ENCODE measurements around the gene OR4D11. TPM values are rescaled to one million over a fixed set of nuclear protein-coding genes. Genes with fewer than 3 reads are reported as not detected.
"Not testable (repeated sequence)": the region's sequence is repeated elsewhere in the genome, so short reads cannot be mapped to it uniquely, and the experiment has no call there.

The OR4D11 gene
- total RNA-seq, 1 donor from 2014 or later = not detected

GRCh38 chr11:59511675-59512074 is 8.3 kb downstream of the OR4D11 start:
- no peaks in the 10 kb centered on the region for H3K4me1 ChIP-seq (ENCODE audit: control insufficient read depth in 3 of 3, insufficient read depth in 3 of 3, low read length in 3 of 3)
- H3K27me3 ChIP-seq (ENCODE audit: control insufficient read depth in 3 of 3, insufficient read depth in 3 of 3, low read length in 3 of 3) = no peaks in the 10 kb centered on the region
- no peak overlapping the region for H3K9ac ChIP-seq (ENCODE audit: low read depth in 1 of 3, low read length in 3 of 3)
- H3K9me3 ChIP-seq (ENCODE audit: control insufficient read depth in 3 of 3, low read length in 3 of 3) = no peaks in the 10 kb centered on the region
- no peaks in the 10 kb centered on the region for H3K36me3 ChIP-seq (ENCODE audit: control insufficient read depth in 3 of 3, insufficient read depth in 3 of 3, low read length in 3 of 3)
- H3K27ac ChIP-seq (ENCODE audit: low read depth, low read length) = no peak overlapping the region
- H3K4me3 ChIP-seq (ENCODE audit: low read length in 3 of 3) = no peak overlapping the region

DNA sequence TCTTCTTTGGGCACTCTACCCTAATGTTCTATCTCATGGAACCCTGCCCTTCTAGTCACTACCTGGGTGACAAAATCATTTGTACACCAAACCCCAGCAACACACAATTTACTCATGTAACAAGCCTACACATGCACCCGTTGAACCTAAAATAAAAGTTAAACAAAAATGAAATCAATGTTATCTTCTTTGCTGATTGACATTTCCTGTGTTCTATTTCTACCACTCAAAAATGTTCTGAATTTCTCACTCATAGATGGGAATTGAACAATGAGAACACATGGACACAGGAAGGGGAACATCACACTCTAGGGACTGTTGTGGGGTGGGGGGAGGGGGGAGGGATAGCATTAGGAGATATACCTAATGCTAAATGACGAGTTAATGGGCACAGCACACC is 16.8 kb downstream of the OR4D11 start:
- not testable (repeated sequence) for H3K36me3 ChIP-seq (ENCODE audit: control insufficient read depth in 3 of 3, insufficient read depth in 3 of 3, low read length in 3 of 3); H3K9me3 ChIP-seq (ENCODE audit: control insufficient read depth in 3 of 3, low read length in 3 of 3)

DNA sequence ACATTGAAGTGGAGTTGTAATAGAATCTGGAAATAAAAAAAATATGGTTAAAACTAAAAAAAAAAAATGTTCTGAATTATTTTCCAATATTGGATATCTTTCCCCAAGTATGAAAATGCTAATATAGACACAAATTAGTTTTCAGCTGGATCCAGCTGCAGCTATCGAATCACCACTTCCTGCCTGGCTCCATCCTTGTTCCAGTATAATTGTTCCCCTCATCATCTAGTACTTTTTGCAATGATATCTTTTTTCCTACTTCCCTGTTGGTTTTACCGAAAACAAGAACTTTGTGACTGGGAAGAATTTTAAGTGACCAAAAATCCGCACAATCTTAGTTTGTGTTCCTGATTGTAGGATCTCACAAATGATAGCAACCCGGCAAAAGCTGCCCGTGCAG is 17.4 kb downstream of the OR4D11 start:
- Histone ChIP-seq H3K9ac (ENCODE audit: low read depth in 1 of 3, low read length in 3 of 3) (no peak overlapping the region), H3K9me3 (ENCODE audit: control insufficient read depth in 3 of 3, low read length in 3 of 3) (no peaks in the 10 kb centered on the region), H3K27me3 (ENCODE audit: control insufficient read depth in 3 of 3, insufficient read depth in 3 of 3, low read length in 3 of 3) (no peaks in the 10 kb centered on the region), H3K36me3 (ENCODE audit: control insufficient read depth in 3 of 3, insufficient read depth in 3 of 3, low read length in 3 of 3) (no peaks in the 10 kb centered on the region), H3K4me3 (ENCODE audit: low read length in 3 of 3) (no peak overlapping the region), H3K4me1 (ENCODE audit: control insufficient read depth in 3 of 3, insufficient read depth in 3 of 3, low read length in 3 of 3) (no peaks in the 10 kb centered on the region), H3K27ac (ENCODE audit: low read depth, low read length) (no peak overlapping the region)

More for the DNA sequence above, 16.8 kb downstream of the OR4D11 start:
- not testable (repeated sequence) for H3K9ac ChIP-seq (ENCODE audit: low read depth in 1 of 3, low read length in 3 of 3); H3K27ac ChIP-seq (ENCODE audit: low read depth, low read length); H3K4me3 ChIP-seq (ENCODE audit: low read length in 3 of 3); H3K27me3 ChIP-seq (ENCODE audit: control insufficient read depth in 3 of 3, insufficient read depth in 3 of 3, low read length in 3 of 3); H3K4me1 ChIP-seq (ENCODE audit: control insufficient read depth in 3 of 3, insufficient read depth in 3 of 3, low read length in 3 of 3)

- Histone ChIP-seq H3K27me3 (ENCODE audit: control insufficient read depth in 3 of 3, insufficient read depth in 3 of 3, low read length in 3 of 3) (no peaks in the 10 kb centered on the region), H3K4me3 (ENCODE audit: low read length in 3 of 3) (no peak overlapping the region), H3K27ac (ENCODE audit: low read depth, low read length) (no peak overlapping the region), H3K9ac (ENCODE audit: low read depth in 1 of 3, low read length in 3 of 3) (no peak overlapping the region), H3K9me3 (ENCODE audit: control insufficient read depth in 3 of 3, low read length in 3 of 3) (no peaks in the 10 kb centered on the region), H3K4me1 (ENCODE audit: control insufficient read depth in 3 of 3, insufficient read depth in 3 of 3, low read length in 3 of 3) (no peaks in the 10 kb centered on the region), H3K36me3 (ENCODE audit: control insufficient read depth in 3 of 3, insufficient read depth in 3 of 3, low read length in 3 of 3) (no peaks in the 10 kb centered on the region)
Observed at GRCh38 chr11:59523541-59523940, 20.2 kb downstream of the OR4D11 start.

DNA sequence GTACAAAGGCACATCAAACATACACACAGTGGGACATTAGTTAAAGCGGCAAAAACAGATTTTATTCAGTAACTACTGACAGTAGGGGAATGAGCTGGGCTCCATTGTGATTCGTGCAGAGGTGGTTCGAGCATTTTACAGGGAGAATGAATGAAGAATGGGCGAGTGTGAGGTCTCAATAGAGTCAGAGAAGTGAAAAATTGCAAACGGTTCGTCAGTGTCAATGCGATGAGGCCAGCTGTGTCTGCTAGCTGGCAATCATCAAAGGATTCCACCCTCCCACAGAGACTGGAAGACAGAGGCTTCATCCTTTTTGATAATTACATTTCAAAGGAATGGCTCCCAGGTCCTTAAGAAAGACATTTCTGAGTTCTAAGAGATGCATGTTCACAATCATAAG is 25.3 kb downstream of the OR4D11 start:
- Histone ChIP-seq H3K4me1 (ENCODE audit: control insufficient read depth in 3 of 3, insufficient read depth in 3 of 3, low read length in 3 of 3) (no peaks in the 10 kb centered on the region), H3K9me3 (ENCODE audit: control insufficient read depth in 3 of 3, low read length in 3 of 3) (no peaks in the 10 kb centered on the region), H3K27ac (ENCODE audit: low read depth, low read length) (no peak overlapping the region), H3K36me3 (ENCODE audit: control insufficient read depth in 3 of 3, insufficient read depth in 3 of 3, low read length in 3 of 3) (no peaks in the 10 kb centered on the region), H3K9ac (ENCODE audit: low read depth in 1 of 3, low read length in 3 of 3) (no peak overlapping the region), H3K27me3 (ENCODE audit: control insufficient read depth in 3 of 3, insufficient read depth in 3 of 3, low read length in 3 of 3) (no peaks in the 10 kb centered on the region), H3K4me3 (ENCODE audit: low read length in 3 of 3) (no peak overlapping the region)

GRCh38 chr11:59532620-59533019 is 29.2 kb downstream of the OR4D11 start:
- Histone ChIP-seq H3K4me1 (ENCODE audit: control insufficient read depth in 3 of 3, insufficient read depth in 3 of 3, low read length in 3 of 3) (peaks cover 0 to under 1% (median under 1%) of the 10 kb centered on the region in 3 donors), H3K9ac (ENCODE audit: low read depth in 1 of 3, low read length in 3 of 3) (no peak overlapping the region), H3K36me3 (ENCODE audit: control insufficient read depth in 3 of 3, insufficient read depth in 3 of 3, low read length in 3 of 3) (no peaks in the 10 kb centered on the region), H3K27me3 (ENCODE audit: control insufficient read depth in 3 of 3, insufficient read depth in 3 of 3, low read length in 3 of 3) (no peaks in the 10 kb centered on the region), H3K27ac (ENCODE audit: low read depth, low read length) (no peak overlapping the region), H3K4me3 (ENCODE audit: low read length in 3 of 3) (no peak overlapping the region), H3K9me3 (ENCODE audit: control insufficient read depth in 3 of 3, low read length in 3 of 3) (no peaks in the 10 kb centered on the region)

GRCh38 chr11:59534676-59535075 is 31.3 kb downstream of the OR4D11 start:
- Histone ChIP-seq H3K27ac (ENCODE audit: low read depth, low read length) (no peak overlapping the region), H3K9ac (ENCODE audit: low read depth in 1 of 3, low read length in 3 of 3) (no peak overlapping the region), H3K4me1 (ENCODE audit: control insufficient read depth in 3 of 3, insufficient read depth in 3 of 3, low read length in 3 of 3) (peaks cover 0 to 4% (median 3%) of the 10 kb centered on the region in 3 donors), H3K27me3 (ENCODE audit: control insufficient read depth in 3 of 3, insufficient read depth in 3 of 3, low read length in 3 of 3) (no peaks in the 10 kb centered on the region), H3K4me3 (ENCODE audit: low read length in 3 of 3) (no peak overlapping the region), H3K9me3 (ENCODE audit: control insufficient read depth in 3 of 3, low read length in 3 of 3) (no peaks in the 10 kb centered on the region), H3K36me3 (ENCODE audit: control insufficient read depth in 3 of 3, insufficient read depth in 3 of 3, low read length in 3 of 3) (no peaks in the 10 kb centered on the region)

- H3K9me3 ChIP-seq (ENCODE audit: control insufficient read depth in 3 of 3, low read length in 3 of 3) = no peaks in the 10 kb centered on the region
Observed at GRCh38 chr11:59542142-59542810, 38.9 kb downstream of the OR4D11 start.

DNA sequence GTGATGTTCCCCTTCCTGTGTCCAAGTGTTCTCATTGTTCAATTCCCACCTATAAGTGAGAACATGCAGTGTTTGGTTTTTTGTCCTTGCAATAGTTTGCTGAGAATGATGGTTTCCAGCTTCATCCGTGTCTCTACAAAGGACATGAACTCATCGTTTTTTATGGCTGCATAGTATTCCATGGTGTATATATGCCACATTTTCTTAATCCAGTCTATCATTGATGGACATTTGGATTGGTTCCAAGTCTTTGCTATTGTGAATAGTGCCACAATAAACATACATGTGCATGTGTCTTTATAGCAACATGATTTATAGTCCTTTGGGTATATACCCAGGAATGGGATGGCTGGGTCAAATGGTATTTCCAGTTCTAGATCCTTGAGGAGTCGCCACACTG is 40.3 kb downstream of the OR4D11 start:
- not testable (repeated sequence) for H3K4me1 ChIP-seq (ENCODE audit: control insufficient read depth in 3 of 3, insufficient read depth in 3 of 3, low read length in 3 of 3); H3K27me3 ChIP-seq (ENCODE audit: control insufficient read depth in 3 of 3, insufficient read depth in 3 of 3, low read length in 3 of 3); H3K9ac ChIP-seq (ENCODE audit: low read depth in 1 of 3, low read length in 3 of 3); H3K9me3 ChIP-seq (ENCODE audit: control insufficient read depth in 3 of 3, low read length in 3 of 3); H3K4me3 ChIP-seq (ENCODE audit: low read length in 3 of 3); H3K27ac ChIP-seq (ENCODE audit: low read depth, low read length); H3K36me3 ChIP-seq (ENCODE audit: control insufficient read depth in 3 of 3, insufficient read depth in 3 of 3, low read length in 3 of 3)

More at GRCh38 chr11:59542142-59542810, 38.9 kb downstream of the OR4D11 start:
- no peak overlapping the region for H3K27ac ChIP-seq (ENCODE audit: low read depth, low read length)
- no peak overlapping the region for H3K4me3 ChIP-seq (ENCODE audit: low read length in 3 of 3)
- H3K4me1 ChIP-seq (ENCODE audit: control insufficient read depth in 3 of 3, insufficient read depth in 3 of 3, low read length in 3 of 3) = peaks cover 0 to 4% (median 3%) of the 10 kb centered on the region in 3 donors
- no peak overlapping the region for H3K9ac ChIP-seq (ENCODE audit: low read depth in 1 of 3, low read length in 3 of 3)
- H3K27me3 ChIP-seq (ENCODE audit: control insufficient read depth in 3 of 3, insufficient read depth in 3 of 3, low read length in 3 of 3) = no peaks in the 10 kb centered on the region
- H3K36me3 ChIP-seq (ENCODE audit: control insufficient read depth in 3 of 3, insufficient read depth in 3 of 3, low read length in 3 of 3) = no peaks in the 10 kb centered on the region

DNA sequence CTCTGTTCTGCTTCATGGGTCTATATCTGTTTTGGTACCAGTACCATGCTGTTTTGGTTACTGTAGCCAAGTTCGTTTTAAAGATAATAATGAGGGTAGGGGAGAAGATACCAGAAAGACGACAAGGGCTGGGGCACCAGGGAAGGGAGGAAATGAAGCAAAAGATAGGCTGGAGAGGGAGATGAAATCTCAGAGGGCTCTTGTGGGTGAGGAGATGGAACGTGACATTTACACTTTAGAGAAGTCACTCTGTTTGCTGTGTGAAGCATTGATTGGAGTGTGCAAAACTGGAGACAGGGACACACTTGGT is 41.4 kb downstream of the OR4D11 start:
- H3K9ac ChIP-seq (ENCODE audit: low read depth in 1 of 3, low read length in 3 of 3) = no peak overlapping the region
- H3K27me3 ChIP-seq (ENCODE audit: control insufficient read depth in 3 of 3, insufficient read depth in 3 of 3, low read length in 3 of 3) = no peaks in the 10 kb centered on the region
- H3K4me3 ChIP-seq (ENCODE audit: low read length in 3 of 3) = no peak overlapping the region
- no peaks in the 10 kb centered on the region for H3K36me3 ChIP-seq (ENCODE audit: control insufficient read depth in 3 of 3, insufficient read depth in 3 of 3, low read length in 3 of 3)
- H3K4me1 ChIP-seq (ENCODE audit: control insufficient read depth in 3 of 3, insufficient read depth in 3 of 3, low read length in 3 of 3) = no peaks in the 10 kb centered on the region
- H3K27ac ChIP-seq (ENCODE audit: low read depth, low read length) = no peak overlapping the region
- no peaks in the 10 kb centered on the region for H3K9me3 ChIP-seq (ENCODE audit: control insufficient read depth in 3 of 3, low read length in 3 of 3)

Data from skeletal muscle tissue (tissue), 4 donors.